Stimulated activated CD4-positive, alpha-beta T cell treated with anti-CD3 and anti-CD28 coated beads, Interleukin-4, amount 100 ng/mL, for 1 hour (primary cell): Measurements from ENCODE around the gene MTRFR.
A peak's percentile ranks its signal among the peaks of the same experiment; 100 is the strongest.
"Not testable (repeated sequence)": the region's sequence is repeated elsewhere in the genome, so short reads cannot be mapped to it uniquely, and the experiment has no call there.

Experiments
- DNase-seq: peaks from one replicate; pipeline ENCODE4 v3.0.0-alpha.2; 2020

The MTRFR gene

GRCh38 chr12:123232807-123233504 lies at the start of gene MTRFR, which contains the start of gene MPHOSPH9:
TSS of gene MTRFR (plus strand) at chr12:123233436. CDS start at chr12:123253675, 20,239 bp downstream.
TSS of gene MPHOSPH9 (minus strand) at chr12:123233141. CDS start at chr12:123230364, 2,777 bp downstream.
- peak; percentile 97 for DNase-seq

GRCh38 chr12:123187637-123188036 lies 45.6 kb upstream of the MTRFR start:
- DNase-seq: no peak

GRCh38 chr12:123199936-123200335 lies 33.3 kb upstream of the MTRFR start:
- DNase-seq: no peak

- no peak for DNase-seq
Observed at GRCh38 chr12:123200414-123200813, 32.8 kb upstream of the MTRFR start.

- not testable (repeated sequence) for DNase-seq
Observed at GRCh38 chr12:123206794-123207193, 26.4 kb upstream of the MTRFR start.

GRCh38 chr12:123207815-123208214 lies 25.4 kb upstream of the MTRFR start:
- not testable (repeated sequence) for DNase-seq

GRCh38 chr12:123223241-123223668 lies 10.0 kb upstream of the MTRFR start:
- DNase-seq: peak; percentile 27

- no peak for DNase-seq
Observed at GRCh38 chr12:123225443-123225842, 7.8 kb upstream of the MTRFR start.

GRCh38 chr12:123227581-123228258 lies 5.5 kb upstream of the MTRFR start:
- no peak for DNase-seq

GRCh38 chr12:123229051-123229450 lies 4.2 kb upstream of the MTRFR start:
- DNase-seq: no peak

- no peak for DNase-seq
Observed at GRCh38 chr12:123231931-123232330, 1.3 kb upstream of the MTRFR start.

GRCh38 chr12:123232472-123232806 lies 797 bp upstream of the MTRFR start:
- DNase-seq: no peak

- DNase-seq: no peak
Observed at GRCh38 chr12:123233505-123234308, 471 bp downstream of the MTRFR start.

- peak; percentile 79 for DNase-seq
Observed at GRCh38 chr12:123237646-123238329, 4.6 kb downstream of the MTRFR start.

- DNase-seq: no peak
Observed at GRCh38 chr12:123238330-123238682, 5.1 kb downstream of the MTRFR start.

- no peak for DNase-seq
Observed at GRCh38 chr12:123238961-123239360, 5.7 kb downstream of the MTRFR start.

- no peak for DNase-seq
Observed at GRCh38 chr12:123242116-123242904, 9.1 kb downstream of the MTRFR start.

GRCh38 chr12:123243671-123244262 lies 10.5 kb downstream of the MTRFR start:
- no peak for DNase-seq

GRCh38 chr12:123245678-123246077 lies 12.4 kb downstream of the MTRFR start:
- DNase-seq: no peak

GRCh38 chr12:123248129-123248528 lies 14.9 kb downstream of the MTRFR start:
- not testable (repeated sequence) for DNase-seq

GRCh38 chr12:123248996-123249741 lies 15.9 kb downstream of the MTRFR start:
- not testable (repeated sequence) for DNase-seq
